ENCODE measurements around the gene RALBP1.

The RALBP1 gene

GRCh38 chr18:9557250-9557943, 82.1 kb downstream of the RALBP1 start:
- no peak for TF ChIP-seq CTCF (IDR thresholded peaks at IDR 0.05; ENCODE audit: low read depth, low read length, missing control alignments)
- no peak for DNase-seq (ENCODE audit: extremely low read depth, low read depth)
- H3K4me3 ChIP-seq (replicated peaks; ENCODE audit: low read depth, low read length): no peak overlapping the region

DNA sequence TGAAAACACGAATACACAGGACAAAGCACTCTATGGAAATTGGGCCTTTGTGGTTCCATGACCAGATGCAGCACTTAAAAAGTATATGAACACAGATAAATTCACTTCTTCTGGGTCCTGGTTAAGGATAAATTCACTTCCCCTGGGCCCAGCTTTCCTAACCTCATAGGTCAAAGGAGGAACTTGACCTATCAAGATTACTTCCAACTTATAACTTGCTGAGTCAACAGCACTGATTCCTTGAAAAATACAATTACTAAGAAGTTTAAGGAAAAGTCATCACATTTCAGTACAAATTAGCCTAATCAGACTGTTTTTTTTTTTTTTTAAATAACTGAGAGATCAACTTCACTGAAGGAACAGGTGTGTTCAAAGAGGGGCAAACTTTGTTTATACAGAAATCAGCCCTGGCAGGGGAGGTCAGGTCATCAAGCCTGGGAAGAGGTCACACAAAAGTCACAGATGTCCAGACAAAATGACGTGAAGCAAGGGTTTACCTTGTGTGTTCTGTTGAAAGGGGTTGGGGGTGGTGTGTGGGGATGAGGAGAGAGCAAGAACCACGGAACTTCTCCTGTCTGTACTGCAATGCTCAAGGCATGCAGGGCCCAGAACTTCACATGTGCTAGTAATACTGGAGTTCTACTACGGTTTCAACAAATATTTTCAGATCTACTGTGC, 83.2 kb downstream of the RALBP1 start:
- no peak for DNase-seq (ENCODE audit: extremely low read depth, low read depth)
- no peak for TF ChIP-seq CTCF (IDR thresholded peaks at IDR 0.05; ENCODE audit: low read depth, low read length, missing control alignments)
- H3K4me3 ChIP-seq (replicated peaks; ENCODE audit: low read depth, low read length): no peak overlapping the region

DNA sequence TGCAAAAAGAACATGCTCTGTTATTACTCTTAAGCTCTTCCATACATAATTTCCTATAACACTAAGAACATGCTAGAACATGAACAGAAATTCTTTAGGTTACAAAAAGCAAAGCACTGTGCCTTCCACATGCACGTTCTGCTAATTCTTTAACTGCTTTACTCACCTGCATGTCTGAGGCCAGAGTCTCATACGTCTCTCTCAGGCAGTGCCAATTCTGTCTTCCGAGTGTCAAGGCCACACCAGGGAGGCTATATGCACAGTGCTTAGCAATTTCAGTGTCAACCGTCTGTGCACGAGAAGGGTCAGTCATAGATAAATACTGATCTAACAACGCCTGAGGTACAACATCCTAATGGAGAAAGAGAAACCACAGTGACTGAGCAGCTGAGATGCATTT, 83.9 kb downstream of the RALBP1 start:
- DNase-seq (ENCODE audit: extremely low read depth, low read depth): no peak
- H3K4me3 ChIP-seq (replicated peaks; ENCODE audit: low read depth, low read length): no peak overlapping the region
- no peak for TF ChIP-seq CTCF (IDR thresholded peaks at IDR 0.05; ENCODE audit: low read depth, low read length, missing control alignments)

- no peak for TF ChIP-seq CTCF (IDR thresholded peaks at IDR 0.05; ENCODE audit: low read depth, low read length, missing control alignments)
- no peak overlapping the region for H3K4me3 ChIP-seq (replicated peaks; ENCODE audit: low read depth, low read length)
- DNase-seq (ENCODE audit: extremely low read depth, low read depth): no peak
Measured at GRCh38 chr18:9561759-9562158, 86.4 kb downstream of the RALBP1 start.

DNA sequence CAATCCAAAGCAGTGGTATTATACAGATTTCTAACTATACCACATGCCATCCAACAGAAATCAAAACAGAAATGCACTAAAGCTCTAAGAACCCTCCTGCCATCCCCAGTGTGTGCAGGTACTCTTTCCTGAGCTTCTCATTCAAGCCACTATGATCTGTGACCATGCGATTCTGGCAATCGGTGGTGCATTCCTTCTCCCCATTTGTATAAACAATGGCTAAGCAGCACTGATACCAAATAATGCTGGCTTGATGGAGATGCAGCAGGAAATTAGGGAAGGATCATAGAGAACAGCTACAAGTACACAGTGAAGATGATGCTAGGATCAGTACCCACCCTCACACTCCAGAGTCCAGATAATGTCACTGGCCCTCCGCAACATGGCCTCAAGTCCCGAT, 87.3 kb downstream of the RALBP1 start:
- no peak for DNase-seq (ENCODE audit: extremely low read depth, low read depth)

DNA sequence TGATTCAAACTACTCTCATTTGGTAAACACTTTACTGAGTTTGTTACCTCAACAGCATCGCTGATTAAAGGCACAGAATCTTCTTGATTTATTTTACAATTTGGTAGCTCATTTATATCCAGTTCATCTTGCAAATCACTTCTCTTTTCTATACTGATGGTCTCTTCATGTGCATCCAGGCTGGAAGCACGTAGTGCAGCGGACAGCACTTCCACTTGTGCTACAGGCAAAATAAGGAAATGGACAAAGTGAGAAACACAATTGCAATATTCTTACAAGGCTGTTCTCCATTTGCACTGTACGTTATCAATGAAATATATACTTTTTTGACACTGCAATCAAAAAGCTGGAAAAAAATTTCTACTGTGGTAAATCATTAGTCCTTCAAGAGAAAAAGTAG, 88.0 kb downstream of the RALBP1 start:
- TF ChIP-seq CTCF (IDR thresholded peaks at IDR 0.05; ENCODE audit: low read depth, low read length, missing control alignments): no peak
- H3K4me3 ChIP-seq (replicated peaks; ENCODE audit: low read depth, low read length): no peak overlapping the region
- no peak for DNase-seq (ENCODE audit: extremely low read depth, low read depth)

More for the DNA sequence above, 87.3 kb downstream of the RALBP1 start:
- no peak for TF ChIP-seq CTCF (IDR thresholded peaks at IDR 0.05; ENCODE audit: low read depth, low read length, missing control alignments)
- H3K4me3 ChIP-seq (replicated peaks; ENCODE audit: low read depth, low read length): no peak overlapping the region

Measured in HFF-Myc (cell line).